Endothelial cell of umbilical vein (primary cell): ENCODE measurements around the gene KIF26A. TPM values are rescaled to one million over a fixed set of nuclear protein-coding genes. Genes with fewer than 3 reads are reported as not detected.

Source experiments
- BruUV-seq: library from RNA; stranded (reverse); fragments of 400-500 nt; replicated peaks from 2 replicates; lab custom pipeline; 2021; lab: Mats Ljungman, UMichigan
- CTCF ChIA-PET: fragments of 300-600, 350-600 bp; sonication (Branson Sonifier 250); formaldehyde crosslinking; loops from one replicate; lab custom pipeline; 2021; ENCODE audit warnings: antibody characterized with exemption, inconsistent platforms; lab: Charles Lee
- POLR2A ChIA-PET: fragments of 300-600, 350-600 bp; sonication (Branson Sonifier 250); formaldehyde crosslinking; loops from one replicate; lab custom pipeline; 2021; ENCODE audit warnings: antibody characterized with exemption, inconsistent platforms; lab: Charles Lee
- DNase-seq: peaks from one replicate; pipeline ENCODE4 v3.0.0-alpha.2; 2011; ENCODE audit warnings: low read depth, low spot score
- FAIRE-seq: peaks from 2 replicates; lab custom pipeline; 2011; peaks lifted over from hg19 to GRCh38; lab: Jason Lieb, UNC
- H2AFZ ChIP-seq: 2 replicates; pipeline ENCODE4 v1.6.0; 2012; ENCODE audit warnings: low read depth, low read length, control low read depth, inconsistent platforms
- H3K27ac ChIP-seq: 2 replicates; pipeline ENCODE4 v1.5.1; 2011; ENCODE audit warnings: low read depth, mild to moderate bottlenecking, control low read depth, low read length, moderate library complexity; ENCODE audit not compliant: insufficient read depth
- H3K27me3 ChIP-seq, 2 experiments: 2 replicates each; pipeline versions ENCODE4 v1.6.0 to v1.6.1; 2011; ENCODE audit warnings: low read length in 2 of 2, mixed read lengths in 1 of 2; ENCODE audit not compliant: control insufficient read depth in 2 of 2, insufficient read depth in 2 of 2
- H3K36me3 ChIP-seq, 2 experiments: 2 replicates in 1 of 2; 3 replicates in 1 of 2; pipeline ENCODE4 v1.5.1; 2011; ENCODE audit warnings: low read length in 2 of 2, mild to moderate bottlenecking in 1 of 2, moderate library complexity in 1 of 2; ENCODE audit not compliant: control insufficient read depth in 2 of 2, insufficient read depth in 2 of 2; ENCODE audit errors: extremely low read depth in 1 of 2
- H3K4me1 ChIP-seq: 3 replicates; pipeline ENCODE4 v1.5.1; 2011; ENCODE audit warnings: mild to moderate bottlenecking, low read length; ENCODE audit not compliant: control insufficient read depth, insufficient read depth; ENCODE audit errors: extremely low read depth
- H3K4me2 ChIP-seq: 2 replicates; pipeline ENCODE4 v1.6.1; 2011; ENCODE audit warnings: low read length, control low read depth, mixed read lengths; ENCODE audit not compliant: insufficient read depth
- H3K4me3 ChIP-seq, 3 experiments: fragments of 200-600 bp in 1 of 3; sonication (generic), shearing (Covaris generic) in 1 of 3; replicated peaks in 1 of 3; 2 replicates each; pipeline ENCODE4 v1.5.1; 2011 to 2016; ENCODE audit warnings: control low read depth in 3 of 3, low read length in 3 of 3, mild to moderate bottlenecking in 2 of 3, inconsistent platforms in 1 of 3, low read depth in 1 of 3, moderate library complexity in 1 of 3; ENCODE audit not compliant: insufficient read depth in 1 of 3
- H3K79me2 ChIP-seq: 2 replicates; pipeline ENCODE4 v1.6.0; 2012; ENCODE audit warnings: low read length, inconsistent platforms; ENCODE audit not compliant: control insufficient read depth, insufficient read depth
- H3K9ac ChIP-seq: replicated peaks from 2 replicates; pipeline ENCODE3; 2011; ENCODE audit warnings: low read length, control low read depth; ENCODE audit not compliant: insufficient read depth; ENCODE audit errors: extremely low read depth
- H3K9me1 ChIP-seq: replicated peaks from 3 replicates; pipeline ENCODE4 v1.6.0; 2011; ENCODE audit warnings: mild to moderate bottlenecking, low read length; ENCODE audit not compliant: control insufficient read depth, insufficient read depth; ENCODE audit errors: extremely low read depth
- H3K9me3 ChIP-seq: replicated peaks from 2 replicates; pipeline ENCODE4 v1.5.1; 2012; ENCODE audit warnings: low read length, inconsistent platforms; ENCODE audit not compliant: control insufficient read depth, insufficient read depth
- H4K20me1 ChIP-seq: replicated peaks from 2 replicates; pipeline ENCODE3; 2011; ENCODE audit warnings: mild to moderate bottlenecking, low read length; ENCODE audit not compliant: control insufficient read depth, insufficient read depth; ENCODE audit errors: extremely low read depth
- CTCF ChIP-seq, 2 donors: IDR thresholded peaks; 1 replicate in 1 of 2; 2 replicates in 1 of 2; pipeline ENCODE4 v1.5.1; 2011; ENCODE audit warnings: low read length in 2 of 2, mild to moderate bottlenecking in 2 of 2, moderate library complexity in 2 of 2, control low read depth in 1 of 2, inconsistent platforms in 1 of 2, low read depth in 1 of 2; ENCODE audit not compliant: insufficient read depth in 1 of 2; ENCODE audit errors: extremely low read depth in 1 of 2
- EZH2 ChIP-seq: IDR thresholded peaks from 2 replicates; pipeline ENCODE4 v1.6.1; 2012; ENCODE audit warnings: borderline replicate concordance, low read depth, mild to moderate bottlenecking, moderate library complexity, low read length, inconsistent platforms; ENCODE audit not compliant: severe bottlenecking
- FOS ChIP-seq: IDR thresholded peaks from 2 replicates; pipeline ENCODE4 v1.6.1; 2011; ENCODE audit warnings: mild to moderate bottlenecking, low read length, moderate library complexity, borderline replicate concordance; ENCODE audit not compliant: insufficient read depth
- GATA2 ChIP-seq: IDR thresholded peaks from 2 replicates; pipeline ENCODE4 v1.7.0; 2011; ENCODE audit warnings: low read depth, mild to moderate bottlenecking, moderate library complexity, mixed read lengths, low read length; ENCODE audit not compliant: insufficient read length, insufficient read depth
- JUN ChIP-seq: IDR thresholded peaks from 2 replicates; pipeline ENCODE4 v1.6.1; 2011; ENCODE audit warnings: borderline replicate concordance, low read depth; ENCODE audit not compliant: insufficient read length, insufficient read depth
- MAX ChIP-seq: IDR thresholded peaks from 2 replicates; pipeline ENCODE4 v1.6.1; 2011; ENCODE audit not compliant: insufficient read depth, insufficient read length
- MYC ChIP-seq: IDR thresholded peaks from one replicate; pipeline ENCODE4 v1.6.1; 2011; ENCODE audit warnings: mild to moderate bottlenecking, low read depth, low read length
- POLR2A ChIP-seq: IDR thresholded peaks from 2 replicates; pipeline ENCODE4 v1.6.1; 2012; ENCODE audit warnings: low read depth, mild to moderate bottlenecking, control low read depth, low read length
- POLR2AphosphoS5 ChIP-seq: IDR thresholded peaks from 2 replicates; pipeline ENCODE4 v1.6.1; 2012; ENCODE audit warnings: low read depth, mild to moderate bottlenecking, control low read depth, low read length, moderate library complexity; ENCODE audit not compliant: insufficient read depth
- dilution Hi-C: fragments of 300-500 bp; cut with MboI; formaldehyde crosslinking; loops from one replicate; pipeline ENCODE4 v1.15.0; 2019; ENCODE audit warnings: low sequenced_read_pairs; ENCODE audit not compliant: extremely low pct_ligation_motif_present
- intact Hi-C: fragments of 100-400 bp; cut with micrococcal nuclease; formaldehyde crosslinking; loops from one replicate; pipeline ENCODE4 v1.10.0; 2022
- polyA plus RNA-seq, 4 experiments: library from polyadenylated mRNA; depleted of rRNA in 3 of 4; stranded (reverse) in 3 of 4; unstranded in 1 of 4; fragments of >200 nt; gene quantifications; 2 replicates each; pipeline versions ENCODE4 v1.2.1 to v1.2.3, GENCODE V29; 2011 to 2012; ENCODE audit warnings: missing spikeins in 1 of 4
- total RNA-seq: library from RNA; stranded (reverse); gene quantifications from 2 replicates; pipeline ENCODE4 v1.2.3, GENCODE V29; 2021

Gene KIF26A
- total and polyA plus RNA-seq, 2 donors (not counting 3 experiments of a cell fraction or from before 2014, with no cell fraction given) = 3.6 to 10.7 TPM

GRCh38 chr14:104101651-104102281 is 36.6 kb upstream of the KIF26A start:
- DNase-seq = no peak
- dilution Hi-C loops = no loop called here
- TF ChIP-seq JUN (no peak), POLR2AphosphoS5 (no peak), POLR2A (no peak), CTCF (IDR thresholded peaks at IDR 0.05; ENCODE audit: extremely low read depth in 1 of 2, insufficient read depth in 1 of 2, low read depth in 1 of 2, low read length in 2 of 2) (no peak), GATA2 (no peak), MAX (no peak), MYC (no peak), FOS (no peak), EZH2 (no peak)
- Histone ChIP-seq H3K27ac (no peak overlapping the region), H3K9me1 (no peaks in the 10 kb centered on the region), H3K9me3 (no peaks in the 10 kb centered on the region), H3K4me2 (no peak overlapping the region), H4K20me1 (no peaks in the 10 kb centered on the region), H3K4me1 (no peaks in the 10 kb centered on the region), H3K9ac (no peak overlapping the region), H3K79me2 (no peaks in the 10 kb centered on the region), H3K36me3 (no peaks in the 10 kb centered on the region), H3K4me3 (no peak overlapping the region), H3K27me3 (no peaks in the 10 kb centered on the region), H2AFZ (no peak overlapping the region)
- intact Hi-C loops = no loop called here
- CTCF ChIA-PET = no interaction called here
- no TSS peak for BruUV-seq
- no peak for FAIRE-seq
- POLR2A ChIA-PET = no interaction called here
